ENCODE data around the gene AHCYL2. TPM values are rescaled to one million over a fixed set of nuclear protein-coding genes. Genes with fewer than 3 reads are reported as not detected.
"Not testable (repeated sequence)": the region's sequence is repeated elsewhere in the genome, so short reads cannot be mapped to it uniquely, and the experiment has no call there.

AHCYL2 gene
- total RNA-seq, 2 experiments from 2014 or later: 18.5 to 21.0 TPM

DNA sequence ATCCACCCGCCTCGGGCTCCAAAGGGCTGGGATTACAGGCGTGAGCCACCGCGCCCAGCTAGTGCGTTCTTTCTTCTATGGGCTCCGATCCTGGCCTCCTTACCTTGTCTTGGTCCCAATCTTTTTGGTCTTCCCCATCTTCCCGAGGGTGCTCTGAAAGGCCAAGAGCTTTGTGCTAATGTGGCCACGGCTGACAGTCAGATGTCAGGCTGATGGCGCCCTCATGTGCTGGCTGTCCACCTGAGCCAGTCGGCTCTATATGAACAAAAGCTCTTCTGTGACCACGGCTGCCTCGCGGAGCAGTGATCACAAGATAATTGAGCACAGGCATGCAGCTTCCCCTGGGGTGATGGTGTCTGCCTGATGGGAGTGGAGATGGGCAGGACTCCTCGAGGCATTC lies 11.0 kb upstream of the AHCYL2 start:
- DNase-seq: no peak
- CTCF ChIA-PET: interaction anchor here (0.8 to 1.6 kb wide), 3 partner anchors 50 to 192 kb away, joined by 3 to 11 read pairs (median 6); no protein-coding TSS in a partner anchor
- H3K36me3 Mint-ChIP-seq (ENCODE audit: low read depth): no peaks in the 10 kb centered on the region
- H3K9me3 Mint-ChIP-seq: no peaks in the 10 kb centered on the region
- H3K4me3 Mint-ChIP-seq: no peak overlapping the region
- peaks cover 2% of the 10 kb centered on the region for H3K4me1 Mint-ChIP-seq
- POLR2A ChIA-PET: no interaction called here
- H3K27me3 Mint-ChIP-seq: peaks cover 14% of the 10 kb centered on the region
- no peak overlapping the region for H3K27ac Mint-ChIP-seq

DNA sequence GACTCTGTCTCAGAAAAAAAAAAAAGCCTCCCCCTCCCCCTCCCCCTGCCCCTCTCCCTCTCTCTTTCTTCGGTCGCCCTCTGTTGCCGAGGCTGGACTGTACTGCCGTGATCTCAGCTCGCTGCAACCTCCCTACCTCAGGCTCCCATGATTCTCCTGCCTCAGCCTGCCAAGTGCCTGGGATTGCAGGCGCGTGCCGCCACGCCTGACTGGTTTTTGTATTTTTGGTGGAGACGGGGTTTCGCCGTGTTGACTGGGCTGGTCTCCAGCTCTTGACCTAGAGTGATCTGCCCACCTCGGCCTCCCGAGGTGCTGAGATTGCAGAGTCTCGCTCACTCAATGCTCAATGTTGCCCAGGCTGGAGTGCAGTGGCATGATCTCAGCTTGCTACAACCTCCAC lies 9.1 kb upstream of the AHCYL2 start:
- H3K9me3 Mint-ChIP-seq; POLR2A ChIA-PET; H3K4me3 Mint-ChIP-seq; H3K36me3 Mint-ChIP-seq (ENCODE audit: low read depth); H3K27ac Mint-ChIP-seq; H3K4me1 Mint-ChIP-seq; DNase-seq; H3K27me3 Mint-ChIP-seq: not testable (repeated sequence)
- CTCF ChIA-PET: interaction anchor here (1.3 kb wide), 2 partner anchors 55 to 82 kb away, joined by 3 to 5 read pairs; no protein-coding TSS in a partner anchor

DNA sequence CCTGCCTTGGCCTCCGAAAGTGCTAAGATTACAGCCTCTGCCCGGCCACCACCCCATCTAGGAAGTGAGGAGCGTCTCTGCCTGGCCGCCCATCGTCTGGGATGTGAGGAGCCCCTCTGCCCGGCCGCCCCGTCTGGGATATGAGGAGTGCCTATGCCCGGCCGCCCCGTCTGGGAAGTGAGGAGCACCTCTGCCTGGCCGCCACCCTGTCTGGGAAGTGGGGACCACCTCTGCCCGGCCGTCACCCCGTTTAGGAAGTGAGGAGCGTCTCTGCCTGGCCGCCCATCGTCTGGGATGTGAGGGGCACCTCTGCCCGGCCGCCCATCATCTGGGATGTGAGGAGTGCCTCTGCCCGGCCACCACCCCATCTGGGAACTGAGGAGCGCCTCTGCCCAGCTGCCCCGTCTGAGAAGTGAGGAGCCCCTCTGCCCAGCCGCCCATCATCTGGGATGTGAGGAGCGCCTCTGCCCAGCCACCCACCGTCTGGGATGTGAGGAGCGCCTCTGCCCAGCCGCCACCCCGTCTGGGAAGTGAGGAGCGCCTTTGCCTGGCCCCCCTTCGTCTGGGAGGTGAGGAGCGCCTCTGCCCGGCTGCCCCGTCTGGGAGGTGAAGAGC lies 8.6 kb upstream of the AHCYL2 start:
- DNase-seq; H3K36me3 Mint-ChIP-seq (ENCODE audit: low read depth); H3K27me3 Mint-ChIP-seq; POLR2A ChIA-PET; H3K27ac Mint-ChIP-seq; H3K9me3 Mint-ChIP-seq; H3K4me1 Mint-ChIP-seq; H3K4me3 Mint-ChIP-seq: not testable (repeated sequence)
- CTCF ChIA-PET: interaction anchor here (1.3 kb wide), 2 partner anchors 55 to 82 kb away, joined by 3 to 5 read pairs; no protein-coding TSS in a partner anchor

DNA sequence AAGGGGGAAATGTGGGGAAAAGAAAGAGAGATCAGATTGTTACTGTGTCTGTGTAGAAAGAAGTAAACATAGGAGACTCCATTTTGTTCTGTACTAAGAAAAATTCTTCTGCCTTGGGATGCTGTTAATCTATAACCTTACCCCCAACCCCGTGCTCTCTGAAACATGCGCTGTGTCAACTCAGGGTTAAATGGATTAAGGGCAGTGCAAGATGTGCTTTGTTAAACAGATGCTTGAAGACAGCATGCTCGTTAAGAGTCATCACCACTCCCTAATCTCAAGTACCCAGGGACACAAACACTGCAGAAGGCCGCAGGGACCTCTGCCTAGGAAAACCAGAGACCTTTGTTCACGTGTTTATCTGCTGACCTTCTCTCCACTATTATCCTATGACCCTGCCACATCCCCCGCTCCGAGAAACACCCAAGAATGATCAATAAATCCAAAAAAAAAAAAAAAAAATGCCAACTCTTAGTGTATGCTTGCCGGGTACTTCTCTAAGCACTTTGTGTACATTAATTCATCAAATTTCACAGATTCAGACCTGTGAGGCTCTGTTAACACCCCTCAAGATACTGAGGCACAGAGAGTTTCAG lies 7.9 kb upstream of the AHCYL2 start:
- H3K27ac Mint-ChIP-seq; H3K9me3 Mint-ChIP-seq; H3K27me3 Mint-ChIP-seq; DNase-seq; H3K36me3 Mint-ChIP-seq (ENCODE audit: low read depth); H3K4me3 Mint-ChIP-seq; H3K4me1 Mint-ChIP-seq: not testable (repeated sequence)
- POLR2A ChIA-PET: interaction anchor here (1.6 kb wide), 1 partner anchor 45 kb away, joined by 4 read pairs; no protein-coding TSS in a partner anchor
- CTCF ChIA-PET: interaction anchor here (0.9 to 10.2 kb wide), 5 partner anchors 37 to 151 kb away, joined by 3 to 177 read pairs (median 28); no protein-coding TSS in a partner anchor

DNA sequence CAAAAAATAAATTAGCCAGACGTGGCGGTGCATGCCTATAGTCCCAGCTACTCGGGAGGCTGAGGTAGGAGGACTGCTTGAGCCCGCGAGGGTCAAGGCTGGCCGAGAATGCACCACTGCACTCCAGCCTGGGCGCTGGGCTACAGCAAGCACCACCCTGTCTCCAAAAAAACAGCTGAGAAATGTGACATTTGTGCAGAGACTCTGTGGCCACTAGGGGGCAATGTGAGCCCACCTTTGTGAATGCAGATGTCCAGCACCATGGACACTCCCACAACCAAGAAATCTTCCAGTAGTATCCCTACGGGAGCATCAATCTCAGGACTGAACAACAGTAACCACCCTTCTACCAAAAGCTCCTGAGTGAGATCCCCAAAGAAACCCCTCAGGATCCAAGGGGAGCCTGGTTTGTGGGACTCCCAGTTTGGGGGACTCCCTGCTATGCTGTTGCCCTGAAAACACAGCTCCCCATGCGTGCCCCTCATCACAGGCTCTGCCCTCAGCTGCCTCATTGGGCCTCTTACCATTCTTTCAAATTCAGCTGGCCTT lies 6.2 kb upstream of the AHCYL2 start:
- Mint-ChIP-seq H3K27ac (no peak overlapping the region), H3K36me3 (ENCODE audit: low read depth) (no peaks in the 10 kb centered on the region), H3K9me3 (no peaks in the 10 kb centered on the region), H3K4me3 (no peak overlapping the region), H3K27me3 (peaks cover 6% of the 10 kb centered on the region), H3K4me1 (peaks cover 13% of the 10 kb centered on the region)
- CTCF ChIA-PET: interaction anchor here (0.6 to 10.2 kb wide), 47 partner anchors 9 to 1799 kb away, joined by 3 to 177 read pairs (median 5); no protein-coding TSS in a partner anchor
- peak; percentile 82 for DNase-seq
- POLR2A ChIA-PET: interaction anchor here (1.2 to 1.6 kb wide), 5 partner anchors 14 to 150 kb away, joined by 3 to 7 read pairs (median 3); no protein-coding TSS in a partner anchor

DNA sequence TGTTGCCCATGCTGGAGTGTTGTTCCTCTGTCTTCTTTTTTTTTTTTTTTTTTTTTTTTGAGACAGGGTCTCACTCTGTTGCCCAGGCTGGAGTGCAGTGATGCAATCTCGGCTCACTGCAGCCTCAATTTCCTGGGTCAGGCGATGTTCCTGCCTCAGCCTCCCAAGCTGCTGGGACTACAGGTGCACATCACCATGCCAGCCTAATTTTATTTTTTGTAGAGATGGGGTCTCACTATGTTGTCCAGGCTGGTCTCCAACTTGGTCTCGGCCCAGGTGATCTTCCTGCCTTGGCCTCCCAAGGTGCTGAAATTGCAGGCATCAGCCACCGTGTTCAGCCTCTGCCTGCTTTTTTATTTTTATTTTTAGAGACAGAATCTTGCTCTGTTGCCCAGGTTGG lies 5.7 kb upstream of the AHCYL2 start:
- not testable (repeated sequence) for H3K9me3 Mint-ChIP-seq; DNase-seq; H3K27ac Mint-ChIP-seq; H3K27me3 Mint-ChIP-seq; H3K4me3 Mint-ChIP-seq; H3K36me3 Mint-ChIP-seq (ENCODE audit: low read depth)
- CTCF ChIA-PET: interaction anchor here (0.6 to 10.2 kb wide), 39 partner anchors 9 to 1798 kb away, joined by 3 to 177 read pairs (median 5); no protein-coding TSS in a partner anchor
- peaks cover 15% of the 10 kb centered on the region for H3K4me1 Mint-ChIP-seq
- POLR2A ChIA-PET: interaction anchor here (1.2 to 1.6 kb wide), 3 partner anchors 13 to 149 kb away, joined by 3 to 7 read pairs (median 3); no protein-coding TSS in a partner anchor

DNA sequence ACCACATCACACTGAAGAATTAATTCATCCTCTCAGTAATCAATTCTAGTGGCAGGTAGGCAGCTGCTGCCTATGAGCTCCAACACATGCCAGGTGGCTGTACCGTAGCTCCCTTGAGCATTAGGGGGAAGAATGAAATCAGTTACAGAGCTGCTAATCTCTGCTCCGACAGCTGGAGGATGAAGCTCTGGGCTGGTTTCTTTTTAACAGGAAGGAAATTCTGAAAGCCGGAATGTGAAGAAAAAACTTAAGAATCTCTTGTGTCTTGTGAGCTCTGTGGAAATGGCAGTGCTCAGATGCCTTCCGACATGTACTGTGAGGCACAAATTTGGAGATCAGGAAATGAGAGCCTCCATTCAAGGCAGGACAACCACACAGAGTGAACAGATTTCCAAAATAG lies 2.8 kb upstream of the AHCYL2 start:
- POLR2A ChIA-PET: no interaction called here
- DNase-seq: no peak
- Mint-ChIP-seq H3K9me3 (no peaks in the 10 kb centered on the region), H3K27ac (no peak overlapping the region), H3K4me3 (peak overlapping the region; percentile 40), H3K27me3 (peaks cover 5% of the 10 kb centered on the region), H3K4me1 (peaks cover 33% of the 10 kb centered on the region), H3K36me3 (ENCODE audit: low read depth) (no peaks in the 10 kb centered on the region)
- CTCF ChIA-PET: interaction anchor here (0.9 to 10.2 kb wide), 6 partner anchors 49 to 250 kb away, joined by 3 to 177 read pairs (median 4); no protein-coding TSS in a partner anchor

DNA sequence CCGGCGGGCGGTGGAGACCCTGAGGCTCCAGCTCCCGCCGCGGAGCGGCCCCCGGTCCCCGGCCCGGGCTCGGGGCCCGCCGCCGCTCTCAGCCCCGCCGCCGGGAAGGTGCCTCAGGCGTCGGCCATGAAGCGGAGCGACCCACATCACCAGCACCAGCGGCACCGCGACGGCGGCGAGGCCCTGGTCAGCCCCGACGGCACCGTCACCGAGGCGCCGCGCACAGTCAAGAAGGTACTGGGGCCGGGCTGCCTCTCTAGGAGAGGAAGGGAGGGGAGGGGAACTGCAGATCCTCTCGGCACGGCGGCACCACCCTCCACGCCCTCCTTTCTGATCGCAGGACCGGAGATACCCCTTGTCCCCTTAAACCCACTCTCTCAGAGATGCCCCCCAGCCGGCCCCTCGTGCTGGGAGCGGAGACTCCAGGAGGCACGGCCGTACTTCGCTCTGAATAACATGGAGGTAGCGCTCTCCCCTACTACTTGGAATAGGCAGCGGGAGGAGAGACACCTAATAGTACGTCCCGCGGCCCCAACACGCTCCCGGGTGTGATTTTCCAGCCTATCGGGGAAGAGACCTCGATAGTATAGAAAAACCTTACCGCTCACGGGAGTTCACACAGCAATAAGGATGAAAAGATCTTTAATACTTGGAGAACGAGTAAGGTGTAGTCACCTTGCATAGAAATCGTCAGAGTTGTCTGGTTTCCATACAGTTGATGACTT lies 538 bp downstream of the AHCYL2 start:
- peaks cover 31% of the 10 kb centered on the region for H3K4me1 Mint-ChIP-seq
- ChIA-PET CTCF (interaction anchor here (1.2 to 10.2 kb wide), 6 partner anchors 46 to 600 kb away, joined by 3 to 177 read pairs (median 8); no protein-coding TSS in a partner anchor), POLR2A (interaction anchor here (0.8 to 1.2 kb wide), 4 partner anchors 46 to 363 kb away, joined by 3 to 4 read pairs (median 4); partner anchors contain the start of genes ATP6V1F and TNPO3)
- no peaks in the 10 kb centered on the region for H3K9me3 Mint-ChIP-seq
- H3K27ac Mint-ChIP-seq: peak overlapping the region; percentile 63
- peak; percentile 65 for DNase-seq
- H3K36me3 Mint-ChIP-seq (ENCODE audit: low read depth): no peaks in the 10 kb centered on the region
- no peaks in the 10 kb centered on the region for H3K27me3 Mint-ChIP-seq
- peak overlapping the region; percentile 87 for H3K4me3 Mint-ChIP-seq

DNA sequence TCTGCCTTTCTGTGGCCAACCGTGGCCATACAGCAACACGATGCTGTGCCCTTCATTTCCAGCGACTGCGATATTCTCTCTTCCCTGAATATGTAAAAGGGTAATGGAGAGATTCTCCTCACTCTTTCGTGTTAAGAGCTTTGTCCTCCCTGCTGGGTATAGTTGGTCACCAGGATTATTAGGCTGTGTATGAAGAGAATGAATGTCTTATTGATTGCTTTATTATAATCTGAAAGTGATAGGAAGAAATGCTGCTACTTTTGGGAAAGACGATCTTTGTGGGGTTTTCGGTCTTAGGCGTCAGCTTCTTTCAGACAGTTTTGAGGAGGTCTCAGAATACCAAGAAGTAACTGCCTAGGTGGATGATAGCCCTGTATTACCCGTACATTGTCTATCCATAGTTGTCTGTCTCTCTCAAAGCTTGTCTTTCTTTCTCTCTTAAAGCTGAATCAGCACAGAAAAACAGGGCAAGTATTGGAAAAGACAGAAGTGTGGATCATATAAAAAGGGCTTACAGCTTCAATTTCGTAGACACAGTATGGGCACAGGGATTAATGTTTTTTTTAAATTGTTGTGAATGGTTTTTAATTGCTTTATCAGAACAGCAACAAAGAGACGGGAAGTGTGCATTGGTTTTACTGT lies 1.2 kb downstream of the AHCYL2 start:
- Mint-ChIP-seq H3K27me3 (no peaks in the 10 kb centered on the region), H3K36me3 (ENCODE audit: low read depth) (no peaks in the 10 kb centered on the region), H3K27ac (no peak overlapping the region), H3K9me3 (no peaks in the 10 kb centered on the region), H3K4me1 (peaks cover 31% of the 10 kb centered on the region), H3K4me3 (peak overlapping the region; percentile 87)
- POLR2A ChIA-PET: interaction anchor here (1.2 kb wide), 1 partner anchor 45 kb away, joined by 4 read pairs; no protein-coding TSS in a partner anchor
- DNase-seq: no peak
- CTCF ChIA-PET: interaction anchor here (1.1 to 10.2 kb wide), 4 partner anchors 45 to 599 kb away, joined by 3 to 177 read pairs (median 4); no protein-coding TSS in a partner anchor

DNA sequence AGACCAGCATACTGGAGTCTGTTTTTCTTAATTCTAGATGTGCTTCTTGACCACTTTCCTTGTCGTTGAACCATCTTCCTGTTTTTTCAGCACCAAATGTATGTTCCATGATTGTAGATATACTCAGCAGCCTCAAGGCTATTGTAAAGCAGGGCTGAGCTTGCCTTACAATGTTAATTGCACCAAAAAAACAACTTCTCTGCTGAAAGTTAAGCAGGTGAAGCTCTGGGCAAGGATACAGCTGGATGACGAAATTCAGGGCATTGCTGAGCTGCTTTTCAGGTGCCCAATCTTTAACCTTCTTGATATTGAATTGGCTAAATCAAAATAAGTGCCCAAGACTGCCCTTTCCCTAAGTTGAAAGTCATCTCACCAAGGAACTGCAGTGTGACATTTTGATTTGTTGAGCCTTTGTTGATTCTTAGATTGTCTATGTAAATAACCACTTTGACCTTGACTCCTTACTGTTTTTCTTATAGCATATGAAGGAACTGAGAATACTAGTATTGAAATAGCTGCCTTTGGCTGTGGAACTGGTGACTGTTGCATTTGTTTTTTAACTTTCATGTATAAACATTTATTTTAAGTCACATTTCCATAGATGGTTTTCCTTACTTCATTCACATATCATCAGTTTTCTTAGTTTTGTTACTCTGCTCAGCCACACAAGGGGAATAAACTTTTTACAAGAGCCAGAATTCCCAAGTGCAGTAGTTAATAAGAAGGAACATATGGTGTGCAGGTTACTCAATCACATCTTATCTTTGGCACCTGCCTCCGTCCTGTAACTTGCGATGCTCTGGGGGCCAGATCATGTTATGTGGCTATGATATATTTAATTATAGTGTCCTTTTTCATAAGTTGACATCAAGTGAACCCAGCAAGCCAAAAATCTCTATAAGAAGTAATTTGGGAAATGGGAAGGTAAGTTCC lies 3.1 kb downstream of the AHCYL2 start:
- DNase-seq: no peak
- Mint-ChIP-seq H3K4me3 (no peak overlapping the region), H3K4me1 (peaks cover 28% of the 10 kb centered on the region), H3K27me3 (no peaks in the 10 kb centered on the region), H3K36me3 (ENCODE audit: low read depth) (no peaks in the 10 kb centered on the region), H3K27ac (no peak overlapping the region), H3K9me3 (no peaks in the 10 kb centered on the region)
- ChIA-PET POLR2A (interaction anchor here (0.6 kb wide), 1 partner anchor 140 kb away, joined by 3 read pairs; no protein-coding TSS in a partner anchor), CTCF (interaction anchor here (1.9 to 6.7 kb wide), 2 partner anchors 8 to 44 kb away, joined by 7 to 39 read pairs; no protein-coding TSS in a partner anchor)

DNA sequence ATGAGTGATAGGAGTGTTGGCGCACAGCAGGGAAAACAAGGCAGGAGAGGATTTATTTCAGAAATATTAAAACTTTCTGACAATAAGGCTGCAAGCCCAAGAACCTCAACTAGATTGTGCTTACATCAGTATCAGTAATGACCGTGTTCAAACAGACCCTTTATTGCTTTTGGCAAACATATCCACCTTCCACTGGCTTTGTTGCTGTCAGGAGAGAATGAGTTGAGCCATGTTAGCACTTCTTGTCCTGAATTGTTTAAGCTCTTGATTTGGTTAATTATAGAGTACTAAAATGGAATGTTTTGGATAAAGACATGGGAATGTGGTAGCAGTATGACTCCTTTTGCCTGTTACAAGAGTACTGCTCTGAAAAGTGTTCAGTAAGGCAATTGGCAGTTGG lies 3.8 kb downstream of the AHCYL2 start:
- POLR2A ChIA-PET: no interaction called here
- Mint-ChIP-seq H3K4me1 (peaks cover 26% of the 10 kb centered on the region), H3K27ac (no peak overlapping the region), H3K27me3 (no peaks in the 10 kb centered on the region), H3K9me3 (no peaks in the 10 kb centered on the region), H3K4me3 (no peak overlapping the region), H3K36me3 (ENCODE audit: low read depth) (no peaks in the 10 kb centered on the region)
- no peak for DNase-seq
- CTCF ChIA-PET: interaction anchor here (1.9 to 6.7 kb wide), 2 partner anchors 9 to 43 kb away, joined by 7 to 39 read pairs; no protein-coding TSS in a partner anchor

All from activated CD4-positive, alpha-beta memory T cell treated with anti-CD3 and anti-CD28 coated beads, Interleukin-2, amount 10 ng/mL, durations not matched to agents 7 days and 5 days (primary cell).